Stimulated activated CD8-positive, alpha-beta memory T cell treated with anti-CD3 and anti-CD28 coated beads, Interleukin-12 subunit alpha, Interleukin-12 subunit beta, amount 100 ng/mL, for 1 hour (primary cell): ENCODE results near the gene TPTE2.
"Not testable (repeated sequence)": the region's sequence is repeated elsewhere in the genome, so short reads cannot be mapped to it uniquely, and the experiment has no call there.

Experiments
- DNase-seq: peaks from one replicate; pipeline ENCODE4 v3.0.0-alpha.2; 2020; ENCODE audit warnings: low read depth

The TPTE2 gene

GRCh38 chr13:19561127-19561582 is at the start of gene TPTE2:
TPTE2 (minus strand) TSS chr13:19561532; CDS start chr13:19503234, 58,298 bp downstream.
- DNase-seq: not testable (repeated sequence)

- no peak for DNase-seq
Observed at GRCh38 chr13:19607523-19608078, 46.3 kb upstream of the TPTE2 start.

- DNase-seq: no peak
Observed at GRCh38 chr13:19606737-19607136, 45.4 kb upstream of the TPTE2 start.

- DNase-seq: no peak
Observed at GRCh38 chr13:19606152-19606551, 44.8 kb upstream of the TPTE2 start.

GRCh38 chr13:19605161-19605955 is 44.0 kb upstream of the TPTE2 start:
- no peak for DNase-seq

- DNase-seq: no peak
Observed at GRCh38 chr13:19604306-19604705, 43.0 kb upstream of the TPTE2 start.

GRCh38 chr13:19601749-19602725 is 40.7 kb upstream of the TPTE2 start:
- no peak for DNase-seq

- DNase-seq: no peak
Observed at GRCh38 chr13:19597523-19597922, 36.2 kb upstream of the TPTE2 start.

- no peak for DNase-seq
Observed at GRCh38 chr13:19596960-19597361, 35.6 kb upstream of the TPTE2 start.

GRCh38 chr13:19596086-19596485 is 34.8 kb upstream of the TPTE2 start:
- no peak for DNase-seq

- DNase-seq: no peak
Observed at GRCh38 chr13:19592657-19593180, 31.4 kb upstream of the TPTE2 start.

- DNase-seq: no peak
Observed at GRCh38 chr13:19591864-19592263, 30.5 kb upstream of the TPTE2 start.

GRCh38 chr13:19590423-19590822 is 29.1 kb upstream of the TPTE2 start:
- no peak for DNase-seq

GRCh38 chr13:19589312-19589711 is 28.0 kb upstream of the TPTE2 start:
- no peak for DNase-seq

GRCh38 chr13:19587635-19588300 is 26.4 kb upstream of the TPTE2 start:
- DNase-seq: no peak

GRCh38 chr13:19586904-19587634 is 25.7 kb upstream of the TPTE2 start:
- DNase-seq: peak; percentile 58

GRCh38 chr13:19581675-19582074 is 20.3 kb upstream of the TPTE2 start:
- DNase-seq: no peak

GRCh38 chr13:19575230-19575629 is 13.9 kb upstream of the TPTE2 start:
- no peak for DNase-seq

GRCh38 chr13:19573120-19573716 is 11.9 kb upstream of the TPTE2 start:
- DNase-seq: no peak

- DNase-seq: no peak
Observed at GRCh38 chr13:19572280-19572679, 10.9 kb upstream of the TPTE2 start.
